SU-DHL-6 (cell line): Measurements from ENCODE around the gene GDNF.

Source experiments
- H2AFZ ChIP-seq: fragments of 200-600 bp; sonication (generic); 2 replicates; pipeline ENCODE4 v1.6.1; 2014; ENCODE audit warnings: low read depth, mild to moderate bottlenecking, moderate library complexity, mixed read lengths, antibody characterized with exemption, low read length; ENCODE audit not compliant: severe bottlenecking
- H3F3A ChIP-seq: fragments of 200-600 bp; shearing (Covaris generic); 2 replicates; pipeline ENCODE4 v1.6.0; 2016; ENCODE audit warnings: antibody characterized with exemption, mild to moderate bottlenecking; ENCODE audit not compliant: insufficient read depth
- H3K27ac ChIP-seq: fragments of 200-600 bp; sonication (generic); 2 replicates; pipeline ENCODE4 v1.5.1; 2016; ENCODE audit warnings: low read depth, mild to moderate bottlenecking, low read length, moderate library complexity, mixed read lengths
- H3K27me3 ChIP-seq: fragments of 200-600 bp; sonication (generic), shearing (Covaris generic); 2 replicates; pipeline ENCODE4 v1.6.0; 2014; ENCODE audit warnings: mild to moderate bottlenecking, low read length
- H3K36me3 ChIP-seq: fragments of 200-600 bp; sonication (generic); 2 replicates; pipeline ENCODE4 v1.6.1; 2014; ENCODE audit warnings: mild to moderate bottlenecking, low read length, mixed read lengths
- H3K4me2 ChIP-seq: fragments of 300-600, 200-600 bp; shearing (Covaris generic), sonication (generic); 2 replicates; pipeline ENCODE4 v1.6.0; 2014; ENCODE audit warnings: low read length, low read depth, mild to moderate bottlenecking; ENCODE audit not compliant: poor library complexity, severe bottlenecking
- H3K4me3 ChIP-seq: fragments of 200-600 bp; sonication (generic); 2 replicates; pipeline ENCODE4 v1.5.1; 2014; ENCODE audit warnings: antibody characterized with exemption, low read length, mild to moderate bottlenecking, mixed read lengths; ENCODE audit not compliant: insufficient read depth, poor library complexity, severe bottlenecking
- H3K79me2 ChIP-seq: fragments of 200-600 bp; sonication (generic); 2 replicates; pipeline ENCODE4 v1.6.1; 2014; ENCODE audit warnings: mild to moderate bottlenecking, low read length, moderate library complexity; ENCODE audit not compliant: insufficient read depth
- H3K9ac ChIP-seq: fragments of 200-600 bp; sonication (generic); 2 replicates; pipeline ENCODE4 v1.7.0; 2014; ENCODE audit warnings: mild to moderate bottlenecking, low read length
- H3K9me2 ChIP-seq: fragments of 200-600 bp; sonication (generic); replicated peaks from 2 replicates; pipeline ENCODE4 v1.6.1; 2014; ENCODE audit warnings: low read length; ENCODE audit not compliant: insufficient read depth
- H3K9me3 ChIP-seq: fragments of 200-600 bp; sonication (generic); 2 replicates; pipeline ENCODE4 v1.6.1; 2014; ENCODE audit warnings: low read length, mixed read lengths; ENCODE audit not compliant: insufficient read depth
- H4K20me1 ChIP-seq: fragments of 200-600 bp; sonication (generic); 2 replicates; pipeline ENCODE4 v1.6.1; 2014; ENCODE audit warnings: low read depth, mild to moderate bottlenecking, antibody characterized with exemption, low read length, moderate library complexity, mixed read lengths
- CTCF ChIP-seq: fragments of 200-600 bp; sonication (generic); IDR thresholded peaks from one replicate; pipeline ENCODE4 v1.5.1; 2017; ENCODE audit warnings: antibody characterized with exemption, mild to moderate bottlenecking, low read length, moderate library complexity; ENCODE audit not compliant: insufficient read depth, poor library complexity, severe bottlenecking
- EZH2phosphoT487 ChIP-seq: fragments of 200-600 bp; sonication (generic), shearing (Covaris generic); conservative IDR thresholded peaks from 2 replicates; pipeline ENCODE4 v1.6.1; 2018; ENCODE audit warnings: mild to moderate bottlenecking, antibody characterized with exemption, low read length, moderate library complexity, mixed read lengths

Gene GDNF

GRCh38 chr5:37859805-37860204 lies 20.0 kb upstream of the GDNF start:
- TF ChIP-seq EZH2phosphoT487 (no peak), CTCF (no peak)
- no peaks in the 10 kb centered on the region for H3K27me3 ChIP-seq
- H3K79me2 ChIP-seq, result no peaks in the 10 kb centered on the region
- no peak overlapping the region for H3K4me3 ChIP-seq
- H3F3A ChIP-seq, result no peaks in the 10 kb centered on the region
- no peak overlapping the region for H2AFZ ChIP-seq
- no peaks in the 10 kb centered on the region for H4K20me1 ChIP-seq
- no peaks in the 10 kb centered on the region for H3K36me3 ChIP-seq
- no peaks in the 10 kb centered on the region for H3K9me2 ChIP-seq
- peak overlapping the region; percentile 5 for H3K4me2 ChIP-seq
- no peaks in the 10 kb centered on the region for H3K9me3 ChIP-seq
- H3K27ac ChIP-seq, result no peak overlapping the region
- H3K9ac ChIP-seq, result no peak overlapping the region

- H3K9ac ChIP-seq, result no peak overlapping the region
- no peak overlapping the region for H3K27ac ChIP-seq
- no peak overlapping the region for H3K4me2 ChIP-seq
- no peaks in the 10 kb centered on the region for H3K9me2 ChIP-seq
- H3K9me3 ChIP-seq, result no peaks in the 10 kb centered on the region
- H3K27me3 ChIP-seq, result no peaks in the 10 kb centered on the region
- no peak for TF ChIP-seq CTCF
- TF ChIP-seq EZH2phosphoT487, result no peak
- H4K20me1 ChIP-seq, result no peaks in the 10 kb centered on the region
- H3K36me3 ChIP-seq, result no peaks in the 10 kb centered on the region
- H2AFZ ChIP-seq, result no peak overlapping the region
- no peaks in the 10 kb centered on the region for H3K79me2 ChIP-seq
- H3F3A ChIP-seq, result no peaks in the 10 kb centered on the region
- H3K4me3 ChIP-seq, result no peak overlapping the region
Measured at GRCh38 chr5:37858250-37858649, 18.4 kb upstream of the GDNF start.

GRCh38 chr5:37857696-37858095 lies 17.9 kb upstream of the GDNF start:
- Histone ChIP-seq H3K9me3 (no peaks in the 10 kb centered on the region), H3K36me3 (no peaks in the 10 kb centered on the region), H3K9me2 (no peaks in the 10 kb centered on the region), H3K79me2 (no peaks in the 10 kb centered on the region), H3K4me3 (no peak overlapping the region), H3K4me2 (no peak overlapping the region), H3F3A (no peaks in the 10 kb centered on the region), H3K27me3 (no peaks in the 10 kb centered on the region), H4K20me1 (no peaks in the 10 kb centered on the region), H3K27ac (no peak overlapping the region), H2AFZ (no peak overlapping the region), H3K9ac (no peak overlapping the region)
- TF ChIP-seq CTCF (no peak), EZH2phosphoT487 (no peak)

GRCh38 chr5:37855438-37855837 lies 15.6 kb upstream of the GDNF start:
- Histone ChIP-seq H3K36me3 (no peaks in the 10 kb centered on the region), H3K4me2 (no peak overlapping the region), H3K4me3 (no peak overlapping the region), H3F3A (no peaks in the 10 kb centered on the region), H3K27ac (no peak overlapping the region), H3K9ac (no peak overlapping the region), H4K20me1 (no peaks in the 10 kb centered on the region), H3K9me2 (no peaks in the 10 kb centered on the region), H3K27me3 (no peaks in the 10 kb centered on the region), H2AFZ (no peak overlapping the region), H3K79me2 (no peaks in the 10 kb centered on the region), H3K9me3 (no peaks in the 10 kb centered on the region)
- no peak for TF ChIP-seq EZH2phosphoT487
- TF ChIP-seq CTCF, result no peak
